ENCODE data around the gene ATG9B. TPM values are rescaled to one million over a fixed set of nuclear protein-coding genes. Genes with fewer than 3 reads are reported as not detected.

ATG9B gene
- total RNA-seq, 4 donors from 2014 or later: 47.6 to 125 (median 59.8) TPM

GRCh38 chr7:151017953-151018420, 6.3 kb downstream of the ATG9B start:
- H3K4me3 ChIP-seq (ENCODE audit: low read depth, poor library complexity, severe bottlenecking): no peak overlapping the region
- 3 to 6% methylated on average over 28 to 34 of the region's 34 CpGs for WGBS, 2 donors
- peak in 1 of 2 donors; percentile 93 for DNase-seq (ENCODE audit: low spot score in 2 of 2)
- no peak for TF ChIP-seq POLR2A (IDR thresholded peaks at IDR 0.05)
- peak in 1 of 3 donors; percentile 37 for TF ChIP-seq CTCF (IDR thresholded peaks at IDR 0.05)
- intact Hi-C loops (cut with DNase I; ENCODE audit: low total_unique reads): no loop called here

- DNase-seq (ENCODE audit: low spot score in 2 of 2): no peak
- WGBS, 2 donors: 41 to 56% methylated on average over 12 to 13 of the region's 13 CpGs
- no peak overlapping the region for H3K4me3 ChIP-seq (ENCODE audit: low read depth, poor library complexity, severe bottlenecking)
- no peak for TF ChIP-seq POLR2A (IDR thresholded peaks at IDR 0.05)
- no peak for TF ChIP-seq CTCF (IDR thresholded peaks at IDR 0.05)
- intact Hi-C loops (cut with DNase I; ENCODE audit: low total_unique reads): no loop called here
Measured at GRCh38 chr7:151017370-151017952, 6.8 kb downstream of the ATG9B start.

GRCh38 chr7:151016942-151017341, 7.4 kb downstream of the ATG9B start:
- 87 to 92% methylated on average over 15 of the region's 15 CpGs for WGBS, 2 donors
- intact Hi-C loops (cut with DNase I; ENCODE audit: low total_unique reads): no loop called here
- TF ChIP-seq CTCF (IDR thresholded peaks at IDR 0.05) (no peak), POLR2A (IDR thresholded peaks at IDR 0.05) (no peak)
- DNase-seq (ENCODE audit: low spot score in 2 of 2): no peak
- no peak overlapping the region for H3K4me3 ChIP-seq (ENCODE audit: low read depth, poor library complexity, severe bottlenecking)

GRCh38 chr7:151016505-151016904, 7.8 kb downstream of the ATG9B start:
- DNase-seq (ENCODE audit: low spot score in 2 of 2): no peak
- 83 to 90% methylated on average over 8 of the region's 8 CpGs for WGBS, 2 donors
- intact Hi-C loops (cut with DNase I; ENCODE audit: low total_unique reads): no loop called here
- no peak overlapping the region for H3K4me3 ChIP-seq (ENCODE audit: low read depth, poor library complexity, severe bottlenecking)
- TF ChIP-seq POLR2A (IDR thresholded peaks at IDR 0.05) (no peak), CTCF (IDR thresholded peaks at IDR 0.05) (no peak)

GRCh38 chr7:151015967-151016366, 8.3 kb downstream of the ATG9B start:
- TF ChIP-seq CTCF (IDR thresholded peaks at IDR 0.05) (no peak), POLR2A (IDR thresholded peaks at IDR 0.05) (no peak)
- H3K4me3 ChIP-seq (ENCODE audit: low read depth, poor library complexity, severe bottlenecking): no peak overlapping the region
- DNase-seq (ENCODE audit: low spot score in 2 of 2): no peak
- intact Hi-C loops (cut with DNase I; ENCODE audit: low total_unique reads): no loop called here
- WGBS, 2 donors: 86 to 88% methylated on average over 5 of the region's 5 CpGs

GRCh38 chr7:151014950-151015349, 9.3 kb downstream of the ATG9B start:
- 65 to 70% methylated on average over 8 of the region's 8 CpGs for WGBS, 2 donors

More at GRCh38 chr7:151014950-151015349, 9.3 kb downstream of the ATG9B start:
- no peak for TF ChIP-seq POLR2A (IDR thresholded peaks at IDR 0.05)
- no peak for TF ChIP-seq CTCF (IDR thresholded peaks at IDR 0.05)
- intact Hi-C loops (cut with DNase I; ENCODE audit: low total_unique reads): no loop called here
- H3K4me3 ChIP-seq (ENCODE audit: low read depth, poor library complexity, severe bottlenecking): no peak overlapping the region
- no peak for DNase-seq (ENCODE audit: low spot score in 2 of 2)
